Spleen (tissue), 7 donors: ENCODE results near the gene MGA.

Source experiments
- POLR2AphosphoS5 ChIP-seq, 3 donors: sonication (generic); formaldehyde crosslinking; IDR thresholded peaks; one replicate each; pipeline ENCODE4 v1.5.1; 2017; ENCODE audit warnings: antibody characterized with exemption in 3 of 3
- TF ChIP-seq, protein P1 (sequence below), 11 experiments: fragments of 200-600 bp in 7 of 11; fragments of 450-650 bp in 4 of 11; sonication (generic) in 4 of 11; IDR thresholded peaks in 8 of 11; conservative IDR thresholded peaks in 3 of 11; 1 replicate in 7 of 11; 2 replicates in 4 of 11; pipeline versions ENCODE4 v1.4.0 to v1.8.0; 2016 to 2021; ENCODE audit warnings: antibody characterized with exemption in 11 of 11, inconsistent platforms in 4 of 11, mild to moderate bottlenecking in 1 of 11
- donor health status: DM: no; HTN: no; CAD: no; lungs with moderate emphysema.
- donor health status: DM: no; HTN: no; CAD: no.
- donor health status: DM: no; HTN: no; CAD: no.

DNA sequence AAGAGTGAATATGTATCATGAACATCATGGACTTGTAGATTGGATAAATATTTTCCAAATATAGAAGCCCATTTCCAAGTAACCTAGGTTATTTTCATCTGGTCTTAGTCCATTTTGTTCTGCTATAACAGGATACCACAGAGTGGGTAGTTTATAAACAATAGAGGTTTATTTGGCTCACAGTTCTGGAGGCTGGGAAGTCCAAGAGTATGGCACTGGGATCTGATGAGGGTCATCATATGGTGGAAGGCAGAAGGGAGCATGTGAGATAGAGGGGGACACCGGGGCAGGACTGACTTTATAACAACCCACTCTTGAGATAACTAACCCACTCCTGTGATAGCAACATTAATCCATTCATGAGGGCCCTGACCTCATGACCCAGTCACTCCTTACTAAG lies 9.4 kb upstream of the MGA start:
- TF ChIP-seq, protein P1, sequence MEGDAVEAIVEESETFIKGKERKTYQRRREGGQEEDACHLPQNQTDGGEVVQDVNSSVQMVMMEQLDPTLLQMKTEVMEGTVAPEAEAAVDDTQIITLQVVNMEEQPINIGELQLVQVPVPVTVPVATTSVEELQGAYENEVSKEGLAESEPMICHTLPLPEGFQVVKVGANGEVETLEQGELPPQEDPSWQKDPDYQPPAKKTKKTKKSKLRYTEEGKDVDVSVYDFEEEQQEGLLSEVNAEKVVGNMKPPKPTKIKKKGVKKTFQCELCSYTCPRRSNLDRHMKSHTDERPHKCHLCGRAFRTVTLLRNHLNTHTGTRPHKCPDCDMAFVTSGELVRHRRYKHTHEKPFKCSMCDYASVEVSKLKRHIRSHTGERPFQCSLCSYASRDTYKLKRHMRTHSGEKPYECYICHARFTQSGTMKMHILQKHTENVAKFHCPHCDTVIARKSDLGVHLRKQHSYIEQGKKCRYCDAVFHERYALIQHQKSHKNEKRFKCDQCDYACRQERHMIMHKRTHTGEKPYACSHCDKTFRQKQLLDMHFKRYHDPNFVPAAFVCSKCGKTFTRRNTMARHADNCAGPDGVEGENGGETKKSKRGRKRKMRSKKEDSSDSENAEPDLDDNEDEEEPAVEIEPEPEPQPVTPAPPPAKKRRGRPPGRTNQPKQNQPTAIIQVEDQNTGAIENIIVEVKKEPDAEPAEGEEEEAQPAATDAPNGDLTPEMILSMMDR (IDR thresholded peaks at IDR 0.05 in 8 of 11, conservative IDR thresholded peaks at IDR 0.05 in 3 of 11) = no peak
- no peak for TF ChIP-seq POLR2AphosphoS5 (IDR thresholded peaks at IDR 0.05)
